ENCODE results near the gene KAT6B.
"Not testable (repeated sequence)": the region's sequence is repeated elsewhere in the genome, so short reads cannot be mapped to it uniquely, and the experiment has no call there.

KAT6B gene

GRCh38 chr10:75037171-75038153, 211.1 kb downstream of the KAT6B start:
- no peak for DNase-seq (ENCODE audit: low read depth)

DNA sequence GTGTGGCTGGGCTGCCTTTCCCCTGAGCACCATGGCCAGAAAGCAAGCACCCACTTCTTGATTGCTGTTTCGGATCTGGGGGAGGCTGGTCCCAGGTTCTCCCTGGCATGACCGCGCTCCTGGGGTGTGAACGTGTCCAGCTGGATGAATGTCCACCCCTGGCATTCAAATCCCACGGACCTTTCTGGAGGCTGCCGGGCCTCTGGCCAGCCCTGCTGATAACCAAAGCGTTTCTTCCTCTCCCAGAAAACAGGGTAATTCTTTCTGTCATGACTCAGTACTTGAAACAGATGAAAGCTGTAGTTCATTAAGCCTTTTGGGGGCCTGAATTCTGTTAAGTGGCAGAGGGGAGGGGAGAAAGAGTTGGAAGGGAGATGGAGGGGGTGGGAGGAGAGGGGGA, 211.9 kb downstream of the KAT6B start:
- DNase-seq (ENCODE audit: low read depth), result peak; percentile 50

DNA sequence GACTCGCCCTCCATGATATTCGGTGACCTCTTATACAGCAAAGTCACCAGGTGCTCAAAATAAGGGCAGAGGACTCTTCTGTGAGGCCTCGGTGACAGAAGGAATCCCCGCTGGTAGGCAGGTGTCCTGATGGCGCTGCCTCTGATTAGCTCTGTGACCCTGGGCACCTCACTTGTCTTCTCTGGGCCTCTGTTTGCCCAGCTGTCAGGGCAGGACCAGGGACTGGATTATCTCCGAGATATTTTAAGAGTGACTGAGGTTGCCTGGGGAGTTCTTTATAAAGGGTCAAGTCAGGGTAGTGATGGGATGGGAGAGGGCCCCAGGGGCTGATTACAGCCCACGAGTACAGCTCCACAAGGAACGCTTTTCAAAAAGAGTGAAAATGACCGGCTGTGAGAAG, 214.2 kb downstream of the KAT6B start:
- no peak for DNase-seq (ENCODE audit: low read depth)

- DNase-seq (ENCODE audit: low read depth), result peak; percentile 77
Observed at GRCh38 chr10:75042292-75042974, 216.0 kb downstream of the KAT6B start.

GRCh38 chr10:75043256-75044131, 217.1 kb downstream of the KAT6B start:
- no peak for DNase-seq (ENCODE audit: low read depth)

GRCh38 chr10:75048669-75049098, 222.3 kb downstream of the KAT6B start:
- DNase-seq (ENCODE audit: low read depth), result peak; percentile 62

DNA sequence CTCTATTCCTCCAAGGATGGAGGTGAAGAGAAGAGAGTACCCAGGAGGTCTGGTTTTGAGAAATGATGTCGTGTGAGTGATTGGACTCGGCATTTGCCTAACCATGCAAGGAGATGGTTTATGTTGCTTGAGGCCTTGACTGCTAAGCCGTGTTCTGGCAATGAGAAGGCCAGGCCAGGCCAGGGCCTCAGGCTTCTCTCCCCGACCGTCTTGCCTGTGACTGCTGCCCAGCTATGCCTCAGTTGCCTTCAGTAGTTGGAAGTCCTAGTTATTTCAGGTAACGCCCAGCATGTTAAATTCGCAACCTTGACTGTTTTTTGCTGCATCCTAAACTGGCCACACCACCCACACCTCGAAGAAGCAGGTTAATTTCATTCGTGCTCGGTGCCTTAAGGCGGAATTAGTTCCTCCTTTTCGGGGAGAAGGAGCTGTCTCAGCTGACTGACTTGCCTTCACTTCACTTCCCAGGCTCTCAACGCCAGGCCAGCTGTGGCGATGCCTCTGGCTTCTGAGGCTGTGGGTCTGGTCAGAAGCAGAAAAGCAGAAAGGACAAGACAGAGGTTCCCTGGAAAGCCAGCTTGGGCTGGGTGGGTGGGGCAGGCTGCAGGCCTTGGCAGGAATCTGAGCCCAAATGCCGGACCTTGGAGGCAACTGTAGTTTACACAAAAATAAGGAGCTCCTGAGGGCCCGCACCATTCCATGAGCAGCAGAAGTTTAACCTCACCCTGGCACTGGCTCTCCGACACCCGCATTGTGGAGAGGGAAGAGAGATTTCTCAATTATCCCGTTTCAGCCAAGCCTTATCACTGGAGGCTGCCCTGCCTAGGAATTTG, 223.1 kb downstream of the KAT6B start:
- DNase-seq (ENCODE audit: low read depth), result no peak

- DNase-seq (ENCODE audit: low read depth), result no peak
Observed at GRCh38 chr10:75050149-75050919, 223.9 kb downstream of the KAT6B start.

DNA sequence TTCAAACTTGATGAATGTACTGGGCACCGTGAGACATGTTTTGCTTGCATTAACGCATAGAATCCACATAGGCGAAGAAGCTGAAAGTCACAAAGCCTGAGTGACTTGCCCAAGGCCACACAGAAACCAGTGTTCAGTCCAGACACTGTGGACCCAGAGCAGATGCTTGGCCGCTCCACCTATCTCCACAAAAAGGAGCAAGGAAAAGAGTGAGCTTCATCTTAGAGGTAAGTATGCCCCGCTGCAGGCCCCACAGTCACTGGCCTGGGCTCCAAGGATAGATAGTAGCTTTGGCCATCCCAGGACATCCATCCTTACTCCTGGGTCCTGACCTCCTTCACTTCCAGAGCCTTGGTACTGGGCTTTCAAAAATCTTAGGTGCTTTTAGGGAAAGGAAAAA, 224.9 kb downstream of the KAT6B start:
- DNase-seq (ENCODE audit: low read depth), result no peak

DNA sequence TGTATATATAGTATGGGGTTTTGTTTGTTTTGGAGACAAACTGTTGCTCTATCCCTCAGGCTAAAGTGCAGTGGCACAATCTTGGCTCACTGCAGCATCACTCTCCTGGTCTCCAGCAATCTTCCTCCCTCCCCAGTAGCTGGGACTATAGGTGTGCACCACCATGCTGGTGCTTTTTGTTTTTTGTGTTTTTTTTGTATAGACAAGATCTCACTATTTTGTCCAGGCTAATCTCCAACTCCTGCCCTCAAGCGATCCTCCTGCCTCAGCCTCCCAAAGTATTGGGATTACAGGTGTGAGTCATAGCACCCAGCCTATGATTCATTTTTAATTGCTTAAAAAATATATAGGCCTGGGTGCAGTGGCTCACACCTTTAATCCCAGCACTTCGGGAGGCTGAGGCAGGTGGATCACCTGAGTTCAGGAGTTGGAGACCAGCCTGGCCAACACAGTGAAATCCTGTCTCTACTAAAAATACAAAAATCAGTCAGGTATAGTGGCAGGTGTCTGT, 229.6 kb downstream of the KAT6B start:
- not testable (repeated sequence) for DNase-seq (ENCODE audit: low read depth)

GRCh38 chr10:75057680-75058079, 231.3 kb downstream of the KAT6B start:
- no peak for DNase-seq (ENCODE audit: low read depth)

DNA sequence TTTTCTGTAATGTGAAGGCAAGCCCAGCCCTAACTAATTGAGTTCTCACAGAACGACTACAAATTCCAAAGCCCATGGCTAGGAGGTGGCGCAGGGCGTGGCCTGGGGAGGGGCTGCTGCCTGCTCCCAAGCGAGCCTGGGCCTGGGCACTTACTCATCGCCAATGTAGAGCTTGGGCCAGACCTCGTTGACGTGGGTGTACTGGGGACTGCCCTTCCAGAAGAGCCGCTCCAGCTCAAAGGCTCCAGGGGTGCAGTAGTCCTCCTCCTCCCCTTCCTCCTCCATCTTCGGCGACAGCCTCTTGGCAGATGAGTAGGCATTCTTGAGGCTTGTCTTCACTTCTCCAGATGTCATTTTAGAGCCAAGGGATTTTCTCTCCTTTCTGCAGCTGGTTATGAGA, 231.8 kb downstream of the KAT6B start:
- DNase-seq (ENCODE audit: low read depth), result no peak

- DNase-seq (ENCODE audit: low read depth), result no peak
Observed at GRCh38 chr10:75061709-75062505, 235.5 kb downstream of the KAT6B start.

GRCh38 chr10:75062506-75063299, 236.3 kb downstream of the KAT6B start:
- DNase-seq (ENCODE audit: low read depth), result peak; percentile 24

- no peak for DNase-seq (ENCODE audit: low read depth)
Observed at GRCh38 chr10:75063461-75064230, 237.2 kb downstream of the KAT6B start.

DNA sequence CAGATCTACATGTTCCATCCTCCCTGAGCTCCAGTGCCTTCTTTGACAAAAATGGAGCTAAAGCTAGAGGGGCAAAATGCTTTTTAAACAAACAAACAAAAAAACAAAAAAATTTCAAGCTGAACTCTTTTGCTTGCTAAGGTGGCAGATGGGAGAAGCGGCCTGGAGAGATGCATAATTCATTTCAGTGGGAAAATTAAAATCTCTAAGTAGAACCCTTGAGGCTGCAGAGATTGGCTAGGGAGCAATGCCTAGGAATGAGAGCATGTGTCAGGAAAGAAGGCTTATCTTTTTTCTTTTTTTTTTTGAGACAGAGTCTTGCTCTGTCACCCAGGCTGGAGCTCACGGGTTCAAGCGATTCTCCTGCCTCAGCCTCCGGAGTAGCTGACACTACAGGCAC, 238.7 kb downstream of the KAT6B start:
- DNase-seq (ENCODE audit: low read depth), result no peak

- DNase-seq (ENCODE audit: low read depth), result no peak
Observed at GRCh38 chr10:75066271-75066670, 239.9 kb downstream of the KAT6B start.

- DNase-seq (ENCODE audit: low read depth), result no peak
Observed at GRCh38 chr10:75067272-75067671, 240.9 kb downstream of the KAT6B start.
